ENCODE data around the gene AUNIP. TPM values are rescaled to one million over a fixed set of nuclear protein-coding genes. Genes with fewer than 3 reads are reported as not detected.
"Not testable (repeated sequence)": the region's sequence is repeated elsewhere in the genome, so short reads cannot be mapped to it uniquely, and the experiment has no call there.

Gene AUNIP
- total RNA-seq, 1 donor from 2014 or later, result 3.3 TPM

DNA sequence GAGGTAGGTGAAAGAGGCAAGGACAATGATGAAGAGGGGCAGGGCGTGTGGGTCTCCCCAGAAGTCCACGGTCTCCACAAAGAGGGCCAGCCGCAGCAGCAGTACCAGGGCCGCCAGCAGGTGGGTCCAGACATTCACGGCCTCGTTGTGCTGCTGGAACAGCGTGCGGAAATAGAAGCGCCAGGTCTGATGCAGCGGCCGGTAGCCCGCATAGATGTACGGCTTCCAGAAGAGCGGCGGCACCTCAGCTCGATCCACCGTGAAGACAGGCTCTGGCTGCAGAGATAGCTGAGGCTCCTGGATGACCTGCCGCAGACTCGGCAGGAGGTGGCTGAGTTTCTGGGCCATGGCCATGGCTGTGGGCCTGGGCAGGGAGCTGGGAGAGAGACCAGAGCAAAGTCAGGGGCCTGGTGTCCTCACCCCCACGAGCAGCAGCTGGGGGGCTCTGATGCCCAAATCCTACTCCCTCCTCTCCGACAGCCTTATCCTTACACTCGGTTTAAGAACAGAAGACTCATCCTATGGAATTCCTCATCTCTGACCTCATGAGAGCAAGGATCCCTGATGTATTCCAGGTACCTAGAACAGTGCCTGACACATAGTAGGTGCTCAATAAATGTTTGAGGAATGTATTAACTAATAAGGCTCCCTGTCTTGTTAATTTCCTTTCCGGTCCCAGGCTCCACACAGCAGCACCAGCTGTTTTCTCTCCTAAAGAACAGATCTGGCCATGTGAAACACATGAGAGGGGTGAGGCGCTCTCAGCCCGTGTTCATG lies 4.4 kb upstream of the AUNIP start:
- ATAC-seq, result no peak

DNA sequence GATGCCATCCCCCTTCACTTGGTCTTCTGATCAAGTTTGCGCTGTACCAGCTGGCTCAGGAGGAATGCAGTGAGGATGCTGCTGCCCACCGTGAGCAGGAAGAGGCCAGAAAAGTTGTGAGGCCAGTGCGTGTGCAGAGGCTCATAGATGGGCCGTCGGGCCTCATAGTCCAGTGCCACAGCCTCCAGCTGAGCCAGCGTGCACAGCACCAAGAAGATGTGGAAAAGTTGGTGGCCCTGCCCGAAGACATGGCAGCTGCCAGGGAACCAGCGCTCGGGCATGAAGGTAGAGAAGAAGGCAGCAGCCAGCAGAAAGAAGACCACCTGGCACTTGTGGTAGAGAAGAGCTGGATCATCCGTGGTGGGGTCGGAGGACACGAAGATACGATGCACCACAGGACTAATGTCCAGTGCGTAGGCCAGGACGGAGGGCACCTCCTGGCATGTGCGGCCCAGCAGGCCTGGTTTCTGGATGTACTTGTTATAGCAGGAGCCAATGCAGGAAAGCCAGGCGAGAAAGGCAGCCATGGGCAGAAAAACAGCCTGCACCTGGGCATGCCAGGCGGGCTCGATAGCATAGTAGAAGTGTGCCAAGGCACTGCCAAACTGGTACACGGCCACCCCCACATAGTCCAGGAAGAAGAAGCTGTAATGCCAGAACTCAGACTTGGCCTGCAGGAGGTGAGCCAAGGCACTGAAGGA lies 3.7 kb upstream of the AUNIP start:
- ATAC-seq, result no peak

DNA sequence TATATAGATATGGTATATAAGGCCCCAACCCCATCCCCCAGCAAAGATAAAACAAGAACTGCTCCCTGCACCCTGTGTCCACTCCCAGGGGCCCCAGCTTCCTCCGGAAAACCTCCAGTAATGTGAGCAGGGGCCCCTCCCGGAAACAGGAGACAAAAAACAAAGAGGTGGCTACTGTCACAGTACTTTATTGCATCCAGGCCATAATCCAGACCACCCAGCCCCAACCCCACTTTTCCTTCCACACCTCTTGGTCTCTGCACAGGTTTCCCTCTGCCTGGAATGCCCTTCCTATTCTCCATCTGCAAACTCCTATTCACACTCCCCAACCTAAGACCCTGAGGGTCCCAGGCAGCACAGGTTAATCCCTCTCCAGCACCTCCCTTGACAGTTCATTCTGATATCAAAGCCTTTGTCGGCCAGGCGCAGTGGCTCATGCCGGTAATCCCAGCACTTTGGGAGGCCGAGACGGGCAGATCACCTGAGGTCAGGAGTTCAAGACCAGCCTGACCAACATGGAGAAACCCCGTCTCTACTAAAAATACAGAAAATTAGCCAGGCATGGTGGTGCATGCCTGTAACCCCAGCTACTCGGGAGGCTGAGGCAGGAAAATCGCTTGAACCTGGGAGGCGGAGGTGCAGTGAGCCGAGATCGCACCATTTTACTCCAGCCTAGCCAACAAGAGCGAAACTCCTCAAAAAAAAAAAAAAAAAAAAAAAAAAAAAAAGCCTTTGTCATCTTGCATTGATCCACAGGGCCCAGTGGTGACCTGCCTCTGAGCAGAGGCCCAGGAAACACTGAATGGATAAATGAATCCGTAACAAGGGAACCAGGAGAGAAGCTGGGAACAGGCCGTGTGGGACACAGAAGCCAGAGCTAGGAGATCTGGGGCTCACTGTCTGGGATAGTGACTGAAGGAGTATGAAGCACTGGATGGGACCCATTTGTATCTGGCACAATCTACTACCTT lies 2.3 kb upstream of the AUNIP start:
- ATAC-seq, result no peak

DNA sequence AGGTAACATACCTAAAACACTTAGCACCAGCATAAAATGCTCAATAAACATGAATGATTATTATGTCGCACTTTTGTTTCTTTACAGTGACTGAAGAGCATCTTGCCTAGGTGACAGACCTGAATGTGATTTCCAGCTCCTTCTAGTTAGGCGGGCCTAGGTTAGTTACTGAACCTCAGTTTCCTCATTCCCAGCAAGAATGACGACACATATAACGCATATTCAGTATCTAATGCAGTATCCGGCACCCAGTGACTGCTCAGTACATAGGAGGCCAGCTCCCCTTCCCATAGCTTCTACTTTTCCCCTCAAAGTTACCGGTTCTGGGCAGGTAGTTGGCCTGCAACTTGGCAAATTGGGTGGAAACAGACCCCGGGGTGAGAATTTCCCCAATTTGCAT lies 763 bp downstream of the AUNIP start:
- ATAC-seq, result peak; percentile 23

DNA sequence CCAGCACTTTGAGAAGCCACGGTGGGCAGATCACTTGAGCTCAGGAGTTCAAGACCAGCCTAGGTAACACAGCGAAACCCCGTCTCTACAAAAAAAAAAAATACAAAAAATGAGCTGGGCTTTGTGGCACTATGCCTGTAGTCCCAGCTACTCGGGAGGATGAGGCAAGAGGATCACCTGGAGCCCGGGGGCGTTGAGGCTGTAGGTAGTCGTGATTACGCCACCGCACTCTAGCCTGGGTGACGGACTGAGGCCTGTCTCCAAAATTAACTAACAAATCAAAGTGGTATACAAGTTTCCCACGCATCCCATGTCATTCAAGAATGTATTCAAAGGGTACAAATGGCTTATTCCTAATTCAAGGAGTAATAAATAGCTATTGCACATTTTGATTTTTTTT lies 2.4 kb downstream of the AUNIP start:
- no peak for ATAC-seq

DNA sequence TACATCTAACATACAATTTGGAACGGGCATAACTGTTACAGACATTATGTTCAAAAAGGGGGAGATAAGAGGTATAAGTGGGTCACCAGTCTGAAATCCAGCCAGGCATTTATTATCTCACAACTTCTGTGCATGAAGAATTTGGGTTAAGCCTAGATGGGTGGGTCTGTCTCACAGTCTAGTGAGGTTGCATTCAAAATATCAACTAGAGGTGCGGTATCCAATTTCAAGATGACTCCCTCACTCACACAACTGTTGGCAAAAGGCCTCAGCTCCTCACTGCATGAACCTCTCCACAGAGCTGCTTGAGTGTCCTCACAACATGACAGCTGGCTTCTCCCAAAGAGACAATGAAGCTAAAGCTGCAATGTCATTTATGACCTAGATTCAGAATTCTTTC lies 4.7 kb downstream of the AUNIP start:
- no peak for ATAC-seq

DNA sequence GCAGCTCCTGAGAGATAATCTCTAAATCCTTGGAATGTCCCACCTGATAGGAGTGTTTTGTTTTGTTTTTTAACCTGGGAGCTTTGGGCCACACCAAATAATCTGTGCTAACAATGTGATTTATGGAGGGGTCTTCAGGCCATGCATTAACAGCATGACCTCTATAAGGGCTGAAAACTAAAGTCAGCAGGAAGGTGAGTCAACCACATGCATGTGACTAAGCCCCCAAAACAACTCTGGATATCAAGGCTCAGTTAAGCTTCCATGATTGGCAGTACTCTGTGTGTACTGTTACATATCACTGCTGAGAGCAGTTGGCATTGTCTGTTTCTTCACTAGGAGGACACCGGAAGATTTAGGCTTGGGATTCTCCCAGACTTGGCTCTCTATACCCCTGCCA lies 10.7 kb downstream of the AUNIP start:
- ATAC-seq, result no peak

DNA sequence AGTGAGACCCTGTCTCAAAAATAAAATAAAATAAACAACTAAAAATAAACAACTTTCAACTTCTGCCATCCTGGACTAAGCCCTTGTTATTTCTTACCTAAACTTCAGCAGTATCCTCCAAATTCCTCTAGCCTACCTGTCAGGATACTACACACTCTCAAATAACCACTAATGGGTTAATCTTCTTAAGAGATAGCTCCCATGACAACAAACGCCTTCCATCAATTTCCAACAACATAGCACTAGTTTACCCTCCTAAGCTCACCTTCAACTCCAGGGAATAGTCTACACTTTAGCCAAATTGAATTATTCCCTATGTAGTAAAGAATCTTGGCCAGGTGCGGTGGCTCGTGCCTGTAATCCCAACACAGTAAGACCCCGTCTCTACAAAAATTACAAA lies 11.3 kb downstream of the AUNIP start:
- no peak for ATAC-seq

DNA sequence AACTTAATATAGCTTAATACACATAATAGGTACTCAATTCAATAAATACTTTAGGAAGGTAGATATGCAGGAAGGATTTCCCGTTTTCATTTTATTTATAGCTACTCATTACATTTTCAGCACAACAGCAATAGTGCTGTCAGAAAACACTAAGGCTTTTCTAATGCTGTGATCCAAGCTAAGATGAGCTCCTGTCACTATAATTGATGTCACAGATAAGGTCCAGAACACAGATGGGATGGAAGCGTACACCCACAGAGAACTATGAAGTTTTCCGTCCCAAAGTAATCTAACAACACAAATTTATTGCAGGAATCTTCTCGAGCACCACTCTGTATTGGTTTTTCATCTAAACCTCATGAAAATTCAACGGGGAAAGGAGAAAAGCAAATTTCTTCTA lies 13.6 kb downstream of the AUNIP start:
- ATAC-seq, result no peak

DNA sequence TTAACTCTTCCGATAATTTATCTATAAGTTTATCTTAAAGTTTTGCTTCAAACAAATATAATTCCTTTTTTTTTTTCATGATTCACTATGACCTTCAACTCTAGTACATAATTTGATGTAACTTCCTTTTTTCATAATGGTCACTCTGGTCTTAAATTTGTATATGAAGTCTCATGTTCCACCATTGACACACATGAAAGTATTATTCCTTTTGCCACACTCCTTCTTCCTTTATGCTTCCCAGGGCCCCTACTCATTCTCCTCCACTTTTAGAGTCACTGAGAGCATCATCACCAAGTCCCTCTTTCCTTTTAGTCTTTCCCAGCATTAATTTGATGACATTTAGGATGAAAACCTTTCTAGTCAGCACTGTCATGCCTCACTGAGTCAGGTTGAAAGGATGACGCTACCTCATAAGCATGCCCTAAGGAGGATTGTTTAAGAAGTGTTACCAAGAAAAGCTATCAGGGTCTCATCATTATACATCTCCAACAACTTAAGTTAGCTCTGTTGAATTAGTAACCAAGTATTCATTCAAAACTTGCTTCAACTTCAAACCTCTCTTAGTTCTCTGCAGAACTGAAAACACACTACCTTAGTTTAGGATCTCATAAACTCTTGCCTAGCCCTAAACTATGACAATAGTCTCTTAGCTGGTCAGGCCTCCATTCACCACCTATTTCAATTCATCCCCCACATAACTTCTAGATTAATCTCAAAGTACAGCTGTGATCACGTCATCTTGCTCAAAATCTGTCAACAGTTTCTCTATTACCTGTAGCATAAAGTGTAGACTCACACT lies 14.5 kb downstream of the AUNIP start:
- no peak for ATAC-seq

DNA sequence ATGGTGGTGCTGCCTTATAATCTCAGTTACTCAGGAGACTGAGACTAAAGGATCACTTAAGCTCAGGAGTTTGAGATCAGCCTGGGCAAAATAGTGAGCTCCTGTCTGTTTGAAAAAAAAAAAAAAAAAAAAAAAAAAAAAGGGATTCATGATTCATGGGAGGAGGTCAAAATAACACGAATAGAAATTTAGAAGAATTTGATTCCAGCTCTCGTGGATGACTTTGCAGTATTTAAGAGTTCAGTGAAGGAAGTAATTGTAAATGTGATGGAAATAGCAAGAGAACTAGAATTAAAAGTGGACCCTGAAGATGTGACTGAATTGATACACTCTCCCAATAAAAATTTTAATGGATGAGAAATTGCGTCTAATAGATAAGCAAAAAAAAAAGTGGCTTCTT lies 15.8 kb downstream of the AUNIP start:
- no peak for ATAC-seq

DNA sequence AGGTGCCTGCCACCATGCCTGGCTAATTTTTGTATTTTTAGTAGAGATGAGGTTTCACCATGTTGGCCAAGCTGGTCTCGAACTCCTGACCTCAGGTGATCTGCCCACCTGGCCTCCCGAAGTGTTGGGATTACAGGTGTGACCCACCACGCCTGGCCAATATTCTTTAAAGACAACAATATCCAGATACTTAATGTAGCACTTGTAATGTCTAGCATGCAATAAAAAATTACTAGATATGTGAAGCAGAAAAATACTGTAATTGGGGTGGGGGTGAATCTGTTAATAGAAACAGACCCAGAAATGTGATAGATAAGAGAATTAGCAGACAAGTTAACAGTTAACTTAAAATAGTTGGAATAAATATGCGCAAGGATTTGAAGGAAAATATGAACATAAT lies 19.4 kb downstream of the AUNIP start:
- not testable (repeated sequence) for ATAC-seq

DNA sequence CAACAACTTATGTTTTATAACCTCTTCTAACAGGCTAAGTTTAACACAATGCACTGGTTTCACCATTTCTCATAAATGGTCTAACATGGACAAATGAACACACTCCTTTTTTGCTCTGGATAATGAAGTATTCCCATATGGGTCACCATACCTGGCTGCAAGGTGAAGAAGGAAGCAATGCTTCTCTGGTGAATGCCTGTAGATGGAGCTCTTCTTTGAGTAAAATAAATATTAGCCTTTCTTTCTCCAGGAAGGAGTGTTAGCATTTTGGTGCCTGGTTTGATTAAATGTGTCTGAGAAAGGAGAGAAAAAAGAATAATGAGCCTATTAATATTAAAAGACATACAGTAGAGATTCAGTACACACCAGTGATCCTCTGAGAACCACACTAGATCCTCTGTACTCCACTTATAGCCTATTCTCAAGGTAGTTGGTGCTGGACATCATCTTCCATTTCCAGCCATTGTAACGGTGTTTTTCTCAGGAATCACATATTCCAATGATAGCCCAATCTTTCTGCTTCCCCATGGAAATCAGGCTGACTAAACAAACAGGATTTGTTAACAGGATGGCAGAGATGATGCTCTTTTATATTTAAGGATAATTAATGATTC lies 21.9 kb downstream of the AUNIP start:
- ATAC-seq, result peak; percentile 56

DNA sequence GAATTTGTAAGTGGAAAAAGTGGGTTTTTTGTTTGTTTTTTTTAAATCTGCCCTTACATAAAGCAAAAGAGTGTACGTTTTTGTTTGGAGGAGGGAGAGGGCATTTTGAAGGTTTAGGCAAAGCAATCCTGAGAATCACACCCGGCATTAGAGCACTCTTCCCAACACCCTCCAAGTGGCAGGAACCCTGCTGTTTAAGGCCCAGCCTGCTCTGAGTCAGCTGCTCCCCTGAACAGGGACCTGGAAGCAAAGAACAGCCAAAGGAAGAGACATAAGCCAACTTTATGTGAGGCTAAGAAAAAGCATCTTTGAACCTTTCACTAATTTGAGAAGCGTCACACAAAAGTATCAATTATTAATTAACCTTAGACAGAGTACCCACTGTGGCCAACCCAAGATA lies 22.6 kb downstream of the AUNIP start:
- no peak for ATAC-seq

DNA sequence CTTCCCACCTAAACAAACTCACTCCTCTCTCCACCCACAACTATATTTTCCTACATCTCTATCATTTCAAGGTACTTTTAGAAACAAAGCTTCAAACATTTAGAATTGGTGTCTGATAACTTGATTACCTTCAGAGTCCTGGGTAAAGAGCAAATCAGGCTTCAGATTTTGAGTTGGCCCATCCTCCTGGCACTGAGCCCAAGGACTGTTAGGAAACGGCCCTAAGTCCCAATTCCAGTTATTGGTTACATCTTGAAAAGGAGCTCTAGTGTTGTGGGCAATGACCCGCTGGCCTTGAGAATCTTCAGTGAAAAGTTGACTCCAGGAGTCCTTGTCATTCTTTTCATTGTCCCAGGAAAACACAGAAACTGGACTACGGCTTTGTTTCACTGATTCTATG lies 24.4 kb downstream of the AUNIP start:
- ATAC-seq, result no peak

DNA sequence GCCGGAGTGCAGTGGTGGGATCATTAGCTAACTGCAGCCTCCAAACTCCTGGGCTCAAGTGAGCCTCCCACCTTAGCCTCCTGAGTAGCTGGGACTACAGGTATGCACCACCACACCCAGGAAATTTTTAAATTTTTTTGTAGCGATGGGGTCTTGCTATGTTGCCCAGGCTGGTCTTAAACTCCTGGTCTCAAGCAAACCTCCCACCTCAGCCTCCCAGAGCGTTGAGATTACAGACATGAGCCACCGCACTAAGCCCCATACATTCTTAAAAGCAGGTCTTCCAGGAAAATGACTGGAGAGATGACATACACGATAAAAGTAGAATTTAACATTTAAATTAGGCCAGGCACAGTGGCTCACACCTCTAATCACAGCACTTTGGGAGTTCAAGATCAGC lies 26.1 kb downstream of the AUNIP start:
- ATAC-seq, result no peak

DNA sequence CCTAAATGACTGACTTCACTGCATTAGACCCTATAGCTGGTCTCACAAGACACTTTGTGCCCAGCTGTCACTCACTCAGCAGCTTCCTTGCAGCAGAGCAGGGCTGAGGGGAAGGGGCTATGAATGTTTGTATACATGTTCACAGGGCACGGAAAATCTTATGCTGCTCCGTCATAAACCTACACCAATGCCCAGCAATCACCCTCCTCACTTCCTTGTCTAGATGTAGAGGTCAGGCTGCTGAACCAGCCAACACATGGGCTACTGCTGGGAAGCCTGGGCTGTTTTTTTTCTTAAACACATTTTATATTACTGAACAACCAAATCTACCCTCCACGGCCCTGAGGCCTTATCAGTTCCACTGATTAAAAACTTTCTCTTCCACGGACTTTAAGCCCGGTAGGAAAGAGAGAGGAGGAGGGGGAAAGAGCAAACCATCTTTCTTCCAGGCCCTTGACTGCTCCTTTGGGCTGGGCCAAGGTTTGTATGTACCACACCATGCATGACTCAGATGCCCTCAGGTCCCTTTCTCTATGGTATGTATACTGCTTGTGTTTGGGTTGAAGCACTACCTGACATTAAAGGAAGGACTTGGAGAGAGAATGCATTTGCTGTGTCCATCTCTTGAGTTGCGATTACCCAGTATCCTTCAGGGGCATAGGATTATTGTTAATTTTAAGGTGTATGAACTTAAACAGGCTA lies 26.8 kb downstream of the AUNIP start:
- ATAC-seq, result peak; percentile 84

DNA sequence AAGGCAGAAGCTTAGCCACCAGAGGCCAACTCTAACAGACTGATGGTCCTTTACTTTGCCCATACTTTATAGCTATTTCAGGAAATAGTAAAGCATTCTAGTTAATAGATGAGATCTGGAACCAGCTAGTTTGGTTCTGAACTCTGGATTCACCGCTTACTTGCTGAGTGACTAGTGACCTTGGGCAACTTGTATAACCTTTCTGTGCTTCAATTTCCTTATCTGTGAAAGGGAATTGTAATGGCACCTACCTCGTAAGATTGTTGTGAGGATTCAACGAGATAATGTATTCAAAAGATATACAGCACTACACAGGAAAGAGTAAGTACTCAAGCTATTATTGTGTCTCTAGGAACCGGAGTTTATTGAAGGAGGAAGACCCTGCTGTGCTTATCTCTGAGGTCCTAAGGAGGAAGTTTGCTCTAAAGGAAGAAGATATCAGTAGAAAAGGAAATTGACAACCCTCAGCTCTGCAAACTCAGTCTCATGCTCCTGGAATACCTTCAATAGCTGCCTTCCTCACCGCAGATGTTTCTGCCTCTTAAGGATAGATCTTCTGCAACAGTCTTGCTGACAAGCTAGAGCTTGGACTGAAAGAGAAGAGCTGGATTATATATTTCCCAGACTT lies 27.6 kb downstream of the AUNIP start:
- ATAC-seq, result no peak

DNA sequence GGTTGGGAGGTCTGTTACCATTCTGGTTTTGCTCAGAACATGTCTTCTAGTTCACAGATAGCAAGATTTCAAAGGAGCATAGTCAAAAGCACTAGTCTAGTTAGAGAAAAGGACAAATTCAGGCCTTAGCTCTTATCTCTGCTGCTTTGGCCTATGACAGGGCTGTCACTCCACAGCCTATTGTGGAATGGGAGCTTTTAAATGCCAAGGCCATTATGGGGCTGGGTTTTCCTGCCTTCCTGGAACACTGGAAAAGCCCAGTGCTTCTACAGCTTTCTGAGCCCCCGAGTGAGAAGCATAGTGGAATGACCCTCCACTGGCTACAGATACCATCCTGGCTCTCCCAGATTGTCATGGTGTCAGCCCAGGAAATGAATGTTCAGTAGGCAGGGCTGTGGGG lies 30.2 kb downstream of the AUNIP start:
- no peak for ATAC-seq

DNA sequence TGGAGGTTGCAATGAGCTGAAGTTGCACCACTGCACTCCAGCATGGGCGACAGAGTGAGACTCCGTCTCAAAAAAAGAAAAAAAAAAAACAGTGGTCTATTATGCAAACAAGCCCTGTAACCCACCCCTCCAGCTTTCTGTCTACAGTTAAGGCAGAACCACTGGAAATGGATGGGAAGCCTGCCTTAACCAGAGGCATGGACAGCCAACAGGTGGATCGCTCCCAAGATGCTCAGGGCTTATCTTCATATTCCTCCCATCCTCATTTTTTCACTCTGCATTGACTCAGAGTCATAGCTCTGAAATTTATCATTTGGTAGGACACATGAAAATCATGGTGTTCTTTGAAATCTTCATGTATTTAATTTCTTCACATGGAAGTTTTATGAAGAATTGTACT lies 30.8 kb downstream of the AUNIP start:
- no peak for ATAC-seq

DNA sequence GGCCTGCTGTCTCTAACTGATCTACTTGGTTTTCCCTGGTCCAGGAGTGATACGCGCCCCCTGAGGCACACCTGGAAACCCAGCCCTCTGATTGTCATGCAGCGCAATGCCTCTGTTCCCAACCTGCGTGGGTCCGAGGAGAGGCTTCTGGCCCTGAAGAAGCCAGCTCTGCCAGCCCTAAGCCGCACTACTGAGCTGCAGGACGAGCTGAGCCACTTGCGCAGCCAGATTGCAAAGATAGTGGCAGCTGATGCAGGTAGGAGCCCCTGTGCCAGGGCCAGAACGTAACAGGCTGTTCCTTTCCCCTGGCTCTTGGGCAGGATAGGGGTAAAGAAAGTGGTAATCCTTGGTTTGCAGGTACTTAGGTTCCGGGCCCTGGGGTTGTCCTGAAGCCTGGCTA lies 32.7 kb downstream of the AUNIP start:
- ATAC-seq, result no peak

All from esophagus mucosa (tissue), 1 donor.